GM21737 (cell line): ENCODE measurements around the gene ZNF587B.
"Not testable (repeated sequence)": the region's sequence is repeated elsewhere in the genome, so short reads cannot be mapped to it uniquely, and the experiment has no call there.

Source experiments
- ATAC-seq: cut with Tn5 transposase; IDR thresholded peaks from one replicate; pipeline ENCODE4 v1.9.1; 2021; ENCODE audit warnings: mild to moderate bottlenecking, moderate library complexity; ENCODE audit not compliant: unreplicated experiment

The ZNF587B gene

DNA sequence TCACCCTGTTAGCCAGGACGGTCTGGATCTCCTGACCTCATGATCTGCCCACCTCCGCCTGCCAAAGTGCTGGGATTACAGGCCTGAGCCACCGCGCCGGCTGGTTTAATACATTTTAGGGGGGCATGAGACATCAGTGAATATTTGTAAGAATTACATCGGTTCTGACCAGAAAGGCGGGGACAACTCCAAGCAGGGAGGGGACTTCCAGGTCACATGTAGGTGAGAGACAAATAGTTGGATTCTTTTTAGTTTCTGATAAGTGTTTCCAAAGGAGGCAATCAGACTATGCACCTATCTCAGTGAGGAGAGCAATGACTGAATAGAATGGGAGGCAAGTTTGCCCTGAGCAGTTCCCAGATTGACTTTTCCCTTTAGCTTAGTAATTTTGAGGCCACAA lies 11.7 kb upstream of the ZNF587B start:
- no peak for ATAC-seq

GRCh38 chr19:57819475-57820148 lies 10.5 kb upstream of the ZNF587B start:
- ATAC-seq = peak; percentile 77

GRCh38 chr19:57820599-57820998 lies 9.5 kb upstream of the ZNF587B start:
- ATAC-seq = no peak

DNA sequence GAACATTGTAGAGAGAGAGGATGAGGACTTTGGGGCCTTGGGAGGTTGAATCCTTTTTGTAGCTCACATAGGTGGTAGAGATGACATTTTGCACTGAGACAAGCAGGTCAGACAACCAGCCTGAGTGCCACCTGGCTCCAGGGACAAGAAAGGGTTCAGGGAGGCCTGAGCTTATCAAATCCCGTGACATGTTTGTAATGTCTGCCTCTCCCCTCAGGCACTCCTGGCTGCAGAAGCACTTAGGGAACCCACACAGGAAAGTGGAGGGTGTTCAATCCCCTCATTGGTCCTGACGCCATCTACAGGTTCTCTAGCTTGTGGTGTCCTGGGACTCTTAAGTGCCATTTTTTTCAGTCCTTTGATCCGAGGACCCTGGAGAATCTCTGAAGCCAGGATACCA lies 9.0 kb upstream of the ZNF587B start:
- ATAC-seq = not testable (repeated sequence)

- not testable (repeated sequence) for ATAC-seq
Observed at GRCh38 chr19:57821501-57821900, 8.6 kb upstream of the ZNF587B start.

- not testable (repeated sequence) for ATAC-seq
Observed at GRCh38 chr19:57823155-57823554, 6.9 kb upstream of the ZNF587B start.

GRCh38 chr19:57823608-57824007 lies 6.5 kb upstream of the ZNF587B start:
- not testable (repeated sequence) for ATAC-seq

- ATAC-seq = no peak
Observed at GRCh38 chr19:57825511-57825910, 4.6 kb upstream of the ZNF587B start.

GRCh38 chr19:57829316-57829715 lies 783 bp upstream of the ZNF587B start:
- no peak for ATAC-seq

GRCh38 chr19:57836991-57837390 lies 6.9 kb downstream of the ZNF587B start:
- ATAC-seq = not testable (repeated sequence)

- ATAC-seq = not testable (repeated sequence)
Observed at GRCh38 chr19:57838622-57839191, 8.6 kb downstream of the ZNF587B start.

DNA sequence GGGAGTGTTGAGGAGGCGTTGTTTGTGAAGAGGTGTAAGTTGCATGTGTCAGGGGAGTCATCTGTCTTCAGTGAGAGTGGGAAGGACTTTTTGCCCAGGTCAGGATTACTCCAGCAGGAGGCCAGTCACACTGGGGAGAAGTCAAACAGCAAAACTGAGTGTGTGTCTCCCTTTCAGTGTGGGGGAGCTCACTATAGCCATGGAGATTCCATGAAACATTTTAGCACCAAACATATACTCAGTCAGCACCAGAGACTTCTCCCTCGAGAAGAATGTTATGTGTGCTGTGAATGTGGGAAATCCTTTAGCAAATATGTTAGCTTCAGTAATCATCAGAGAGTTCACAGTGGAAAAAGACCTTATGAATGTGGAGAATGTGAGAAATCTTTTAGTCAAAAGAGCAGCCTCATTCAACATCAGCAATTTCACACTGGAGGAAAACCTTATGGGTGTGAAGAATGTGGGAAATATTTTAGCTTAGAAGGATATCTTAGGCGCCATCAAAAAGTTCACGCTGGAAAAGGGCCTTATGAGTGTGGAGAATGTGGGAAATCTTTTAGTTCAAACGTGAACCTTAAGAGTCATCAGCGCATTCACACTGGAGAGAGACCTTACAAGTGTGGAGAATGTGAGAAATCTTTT lies 11.1 kb downstream of the ZNF587B start:
- ATAC-seq = no peak

GRCh38 chr19:57847164-57847563 lies 17.1 kb downstream of the ZNF587B start:
- not testable (repeated sequence) for ATAC-seq

- ATAC-seq = peak; percentile 17
Observed at GRCh38 chr19:57849162-57849665, 19.1 kb downstream of the ZNF587B start.

- ATAC-seq = peak; percentile 94
Observed at GRCh38 chr19:57849666-57850473, 19.8 kb downstream of the ZNF587B start, which contains the start of gene ZNF587. ZNF587 (plus strand) TSS chr19:57849859; CDS start chr19:57850039, 180 bp downstream.

GRCh38 chr19:57850553-57851017 lies 20.5 kb downstream of the ZNF587B start:
- ATAC-seq = no peak

GRCh38 chr19:57851812-57852603 lies 21.9 kb downstream of the ZNF587B start:
- ATAC-seq = not testable (repeated sequence)

DNA sequence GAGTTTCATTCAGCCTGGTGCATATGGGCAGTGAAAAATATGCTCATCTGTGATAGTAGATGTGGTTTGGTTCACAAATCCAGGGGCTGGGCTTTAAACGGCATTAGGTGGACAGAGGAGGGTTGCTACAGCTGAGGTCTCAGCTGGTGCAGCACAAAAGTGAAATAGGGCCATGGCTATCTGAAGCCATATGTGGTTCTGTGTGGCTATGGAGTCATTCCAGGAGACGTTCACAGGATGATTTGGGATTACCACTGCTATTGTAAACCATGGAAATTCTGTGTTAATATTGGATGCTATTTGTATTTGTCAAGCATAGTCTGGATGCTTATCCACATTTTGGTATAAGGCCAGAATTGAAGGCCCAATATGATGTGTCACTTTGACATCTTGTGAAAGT lies 24.0 kb downstream of the ZNF587B start:
- not testable (repeated sequence) for ATAC-seq

- ATAC-seq = not testable (repeated sequence)
Observed at GRCh38 chr19:57862351-57862750, 32.3 kb downstream of the ZNF587B start.

GRCh38 chr19:57867868-57868492 lies 37.9 kb downstream of the ZNF587B start:
- ATAC-seq = no peak
